GM21423 (cell line): ENCODE data around the gene WNT3.

ENCODE experiments used
- ATAC-seq: cut with Tn5 transposase; IDR thresholded peaks from one replicate; pipeline ENCODE4 v1.9.1; 2021; ENCODE audit warnings: mild to moderate bottlenecking, moderate library complexity; ENCODE audit not compliant: unreplicated experiment

WNT3 gene

DNA sequence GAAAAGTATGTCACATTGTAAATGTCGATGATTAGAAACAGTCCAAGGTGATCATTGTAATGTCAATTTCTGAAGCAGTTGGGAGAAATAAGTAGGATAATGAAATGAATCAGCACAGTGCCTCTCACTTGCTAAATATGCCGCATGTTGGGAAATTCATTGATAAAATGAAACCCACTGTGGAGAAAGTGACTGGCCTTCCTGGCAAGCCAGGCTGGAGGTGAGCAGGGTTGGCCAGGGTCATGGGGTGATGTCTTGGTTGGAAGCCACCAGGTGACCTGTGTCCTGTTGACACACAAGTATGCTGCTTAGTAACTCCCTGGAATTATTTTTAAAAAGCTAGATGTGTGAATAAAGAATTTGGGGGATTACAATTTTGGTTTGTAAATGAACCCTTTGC, 18.0 kb upstream of the WNT3 start:
- no peak for ATAC-seq

- ATAC-seq = no peak
Measured at GRCh38 chr17:46834846-46835245, 16.4 kb upstream of the WNT3 start.

DNA sequence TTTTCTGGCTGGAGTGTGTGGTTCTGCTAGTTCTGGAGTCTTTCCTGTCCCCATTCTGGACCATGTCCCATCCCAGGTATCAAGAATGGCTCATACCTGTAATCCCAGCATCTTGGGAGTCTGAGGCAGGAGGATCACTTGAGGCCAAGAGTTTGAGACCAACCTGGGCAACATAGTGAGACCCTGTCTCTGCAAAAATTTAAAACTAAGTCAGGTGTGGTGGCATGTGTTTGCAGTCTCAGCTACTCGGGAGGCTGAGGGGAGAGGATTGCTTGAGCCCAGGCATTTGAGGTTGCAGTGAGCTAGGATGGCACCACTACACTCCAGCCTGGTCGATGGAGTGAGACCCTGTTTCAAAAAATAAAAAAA, 15.3 kb upstream of the WNT3 start:
- ATAC-seq = no peak

GRCh38 chr17:46832945-46833839, 14.7 kb upstream of the WNT3 start:
- no peak for ATAC-seq

- no peak for ATAC-seq
Measured at GRCh38 chr17:46832331-46832821, 13.9 kb upstream of the WNT3 start.

GRCh38 chr17:46831573-46832330, 13.3 kb upstream of the WNT3 start:
- ATAC-seq = no peak

DNA sequence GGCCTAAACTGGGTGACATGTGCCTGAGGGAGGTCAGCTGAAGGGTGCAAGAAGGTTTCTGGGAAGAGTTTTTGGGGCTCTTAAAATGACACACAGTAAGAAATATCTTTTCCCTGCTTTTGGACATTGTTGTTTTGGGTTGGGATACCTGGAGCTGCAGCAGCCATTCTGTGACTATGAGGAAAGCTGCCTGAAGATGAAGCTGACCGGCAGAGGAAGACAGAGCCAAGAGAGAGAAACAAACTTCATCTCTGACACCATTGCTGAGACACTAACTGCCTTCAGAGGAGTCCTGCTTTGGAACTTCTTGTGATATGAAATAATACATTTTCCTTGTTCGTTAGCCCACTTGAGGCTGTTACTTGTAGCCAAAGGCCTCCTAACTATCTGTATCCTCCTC, 8.8 kb upstream of the WNT3 start:
- no peak for ATAC-seq

GRCh38 chr17:46826116-46826515, 7.6 kb upstream of the WNT3 start:
- no peak for ATAC-seq

GRCh38 chr17:46823657-46824056, 5.2 kb upstream of the WNT3 start:
- ATAC-seq = no peak

DNA sequence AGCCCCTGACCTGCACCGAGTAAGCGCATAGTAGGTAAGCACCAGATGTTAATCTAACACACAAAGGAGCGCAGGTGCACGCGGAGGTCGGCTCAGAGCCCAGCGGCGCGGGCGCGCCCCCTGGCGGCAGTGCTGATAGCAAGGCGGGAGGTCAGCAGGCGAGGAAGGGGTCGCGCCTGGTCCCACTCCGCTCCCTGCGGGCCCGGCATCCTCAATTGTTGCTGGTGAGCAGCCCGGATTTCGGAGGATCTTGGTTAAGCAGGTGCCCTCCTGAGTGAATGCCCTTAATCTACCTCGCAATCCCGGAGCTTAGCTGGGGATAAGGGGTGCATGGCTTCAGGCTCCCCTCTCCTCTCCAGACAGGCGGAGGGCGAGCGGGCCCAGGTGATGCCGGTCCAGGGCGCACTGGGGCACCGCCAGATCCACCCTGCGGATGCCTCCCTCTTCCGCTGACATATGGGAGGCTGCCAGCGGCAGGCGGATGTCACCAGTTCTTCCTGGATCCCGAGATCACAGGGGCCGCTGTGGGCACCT, 4.0 kb upstream of the WNT3 start:
- ATAC-seq = no peak

DNA sequence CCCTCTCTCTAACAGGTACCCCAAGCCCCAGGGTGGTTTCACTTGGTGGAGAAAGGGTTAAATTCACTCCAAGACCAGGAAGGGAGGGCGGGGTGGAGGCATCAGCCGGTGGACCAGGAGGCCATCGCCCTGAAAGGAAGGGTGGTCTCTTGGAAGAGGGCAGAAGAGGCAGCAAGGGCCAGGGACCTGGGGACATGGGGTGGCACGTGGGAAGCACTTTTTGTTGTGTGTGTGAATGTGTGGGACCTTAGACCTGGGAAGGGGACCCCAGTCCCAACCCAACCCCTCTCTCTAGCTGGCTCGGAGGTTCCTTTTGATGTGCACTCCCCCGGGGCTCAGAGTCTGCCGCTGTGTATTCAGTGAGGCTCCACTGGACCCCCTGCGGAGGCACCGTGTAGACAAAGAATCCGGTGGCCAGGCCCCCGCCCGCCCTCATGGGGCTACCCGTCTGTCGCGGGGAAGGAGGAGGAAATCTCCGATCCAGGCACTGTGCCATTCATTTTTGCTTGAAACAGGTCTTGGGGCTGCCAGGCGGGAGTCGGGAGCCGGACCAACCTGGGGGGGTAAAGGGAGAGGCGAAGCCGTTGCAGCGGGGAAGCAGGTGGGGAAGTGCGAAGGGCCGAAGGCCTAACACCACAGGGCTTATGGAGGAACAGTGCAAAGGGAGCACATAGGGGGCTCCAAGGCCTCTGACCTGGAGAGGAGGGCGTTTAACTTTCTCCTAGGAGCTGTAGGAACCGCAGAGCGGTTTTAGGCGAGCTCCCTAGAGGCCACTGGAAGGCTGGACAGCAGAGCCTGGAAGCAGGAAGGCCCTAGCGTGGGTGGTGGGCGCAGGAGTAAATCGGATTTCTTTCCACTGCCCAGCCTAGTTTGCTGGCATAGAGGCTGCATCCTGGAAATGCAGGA, 3.2 kb upstream of the WNT3 start:
- ATAC-seq = no peak

DNA sequence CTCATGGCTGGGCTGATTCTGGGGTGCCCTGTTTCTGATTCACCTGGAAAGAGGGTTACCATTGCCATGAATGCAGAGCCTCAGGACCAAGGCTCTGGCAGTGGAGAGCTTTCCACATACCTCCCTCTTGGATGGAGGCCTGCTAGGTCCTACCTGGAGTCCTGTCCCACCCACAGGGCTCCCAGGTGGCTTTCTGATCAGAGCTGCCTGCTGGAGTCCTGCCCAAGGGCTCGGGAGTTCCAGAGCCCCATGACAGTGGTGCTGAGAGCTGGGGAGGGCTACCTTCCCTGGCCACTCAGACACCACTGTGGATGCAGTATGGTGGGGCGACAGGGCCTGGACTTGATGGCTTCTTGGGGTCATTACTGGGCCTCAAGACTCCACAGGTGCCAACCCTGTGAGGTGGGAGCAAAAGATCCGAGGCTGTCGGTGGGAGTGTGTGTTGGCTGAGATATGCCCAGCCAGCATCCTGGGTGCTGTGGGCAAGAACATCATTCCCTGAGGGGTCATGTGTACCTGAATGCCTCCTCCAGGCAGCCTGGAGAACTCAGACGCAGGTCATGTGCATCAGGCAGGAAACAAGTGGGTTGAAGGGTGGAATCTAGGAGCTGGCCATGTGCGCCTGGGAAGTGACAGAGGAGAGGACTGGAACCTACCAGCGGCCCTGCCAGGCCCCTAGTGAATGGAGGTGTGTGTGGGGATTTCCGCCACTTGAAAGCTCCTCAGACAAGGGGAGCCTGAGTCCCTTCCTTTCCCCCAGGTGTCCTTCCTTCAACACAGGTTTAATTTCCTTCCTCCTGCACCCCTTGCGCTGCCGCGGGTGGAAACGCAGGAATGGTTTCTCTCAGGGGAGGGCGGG, 2.3 kb upstream of the WNT3 start:
- ATAC-seq = no peak

DNA sequence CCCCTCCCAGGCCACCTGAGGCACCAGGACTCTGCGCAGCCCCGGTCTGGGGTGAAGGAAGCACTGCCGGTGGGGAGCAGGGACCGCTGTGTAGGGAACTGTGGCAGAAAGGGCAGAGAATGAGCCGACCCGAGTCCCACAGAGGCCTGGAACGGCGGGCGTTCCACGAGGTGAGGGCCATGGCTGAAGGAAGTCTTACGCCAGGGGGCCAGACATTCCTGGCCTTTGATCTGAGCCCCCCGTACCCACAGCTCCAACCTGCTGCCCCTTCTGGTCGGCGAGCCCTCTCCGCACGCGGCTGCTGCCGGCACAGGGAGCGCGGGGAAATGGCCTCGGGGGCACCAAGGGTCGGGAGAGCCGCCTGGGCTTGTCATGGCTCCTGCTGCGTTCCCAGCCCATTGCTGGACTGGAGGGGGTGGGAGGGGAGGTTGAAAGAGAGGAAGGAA, 1.4 kb upstream of the WNT3 start:
- ATAC-seq = no peak

- ATAC-seq = no peak
Measured at GRCh38 chr17:46818929-46819859, 702 bp upstream of the WNT3 start.

GRCh38 chr17:46817901-46818209, 637 bp downstream of the WNT3 start:
- no peak for ATAC-seq

GRCh38 chr17:46817151-46817900, 1.2 kb downstream of the WNT3 start:
- no peak for ATAC-seq

- ATAC-seq = no peak
Measured at GRCh38 chr17:46815474-46816353, 2.8 kb downstream of the WNT3 start.
